HG03521 (cell line): ENCODE measurements around the gene NHSL1.

Experiments
- ATAC-seq: cut with Tn5 transposase; IDR thresholded peaks from one replicate; pipeline ENCODE4 v1.9.1; 2021; ENCODE audit warnings: mild to moderate bottlenecking, moderate library complexity; ENCODE audit not compliant: unreplicated experiment

NHSL1 gene

GRCh38 chr6:138500045-138500665 lies 861 bp upstream of the NHSL1 start:
- no peak for ATAC-seq

GRCh38 chr6:138498629-138499302 lies 528 bp downstream of the NHSL1 start:
- no peak for ATAC-seq

GRCh38 chr6:138497286-138497685 lies 2.0 kb downstream of the NHSL1 start:
- ATAC-seq, result no peak

GRCh38 chr6:138494312-138494711 lies 5.0 kb downstream of the NHSL1 start:
- no peak for ATAC-seq

- no peak for ATAC-seq
Observed at GRCh38 chr6:138493413-138493812, 5.9 kb downstream of the NHSL1 start.

- ATAC-seq, result no peak
Observed at GRCh38 chr6:138492871-138493270, 6.4 kb downstream of the NHSL1 start.

GRCh38 chr6:138492113-138492512 lies 7.2 kb downstream of the NHSL1 start:
- no peak for ATAC-seq

- no peak for ATAC-seq
Observed at GRCh38 chr6:138491017-138491416, 8.3 kb downstream of the NHSL1 start.

- no peak for ATAC-seq
Observed at GRCh38 chr6:138489846-138490245, 9.4 kb downstream of the NHSL1 start.

GRCh38 chr6:138487102-138487604 lies 12.1 kb downstream of the NHSL1 start:
- no peak for ATAC-seq

GRCh38 chr6:138486249-138487101 lies 12.8 kb downstream of the NHSL1 start:
- no peak for ATAC-seq

- no peak for ATAC-seq
Observed at GRCh38 chr6:138485586-138486248, 13.6 kb downstream of the NHSL1 start.

GRCh38 chr6:138485005-138485545 lies 14.2 kb downstream of the NHSL1 start:
- no peak for ATAC-seq

- ATAC-seq, result no peak
Observed at GRCh38 chr6:138484018-138484731, 15.1 kb downstream of the NHSL1 start.

- no peak for ATAC-seq
Observed at GRCh38 chr6:138482816-138483215, 16.5 kb downstream of the NHSL1 start.

- no peak for ATAC-seq
Observed at GRCh38 chr6:138480279-138480949, 18.9 kb downstream of the NHSL1 start.

- ATAC-seq, result no peak
Observed at GRCh38 chr6:138477913-138478539, 21.3 kb downstream of the NHSL1 start.

GRCh38 chr6:138476116-138476515 lies 23.2 kb downstream of the NHSL1 start:
- ATAC-seq, result no peak

- no peak for ATAC-seq
Observed at GRCh38 chr6:138473144-138473543, 26.1 kb downstream of the NHSL1 start.
